ENCODE data around the gene RAB11A.

The RAB11A gene

DNA sequence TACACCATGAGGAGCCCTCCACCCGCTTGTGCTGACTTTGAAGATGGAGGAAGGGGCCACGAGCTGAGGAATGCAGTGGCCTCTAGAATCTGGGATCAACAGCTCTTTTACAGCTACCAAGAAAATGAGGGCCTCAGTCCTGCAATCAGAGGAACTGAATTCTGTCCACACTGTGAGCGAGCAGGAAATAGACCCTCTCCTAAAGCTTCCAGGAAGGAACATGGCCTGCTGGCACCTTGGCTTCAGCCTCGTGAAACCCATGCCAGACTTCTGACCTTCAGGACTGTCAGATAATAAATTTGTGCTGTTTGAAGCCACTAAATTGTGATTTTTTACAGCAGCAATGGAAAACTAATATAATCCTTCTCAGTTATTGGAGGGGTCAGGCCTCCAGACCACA lies 61.9 kb downstream of the RAB11A start:
- no peak for DNase-seq (ENCODE audit: low read depth)
- TF ChIP-seq, protein P1, sequence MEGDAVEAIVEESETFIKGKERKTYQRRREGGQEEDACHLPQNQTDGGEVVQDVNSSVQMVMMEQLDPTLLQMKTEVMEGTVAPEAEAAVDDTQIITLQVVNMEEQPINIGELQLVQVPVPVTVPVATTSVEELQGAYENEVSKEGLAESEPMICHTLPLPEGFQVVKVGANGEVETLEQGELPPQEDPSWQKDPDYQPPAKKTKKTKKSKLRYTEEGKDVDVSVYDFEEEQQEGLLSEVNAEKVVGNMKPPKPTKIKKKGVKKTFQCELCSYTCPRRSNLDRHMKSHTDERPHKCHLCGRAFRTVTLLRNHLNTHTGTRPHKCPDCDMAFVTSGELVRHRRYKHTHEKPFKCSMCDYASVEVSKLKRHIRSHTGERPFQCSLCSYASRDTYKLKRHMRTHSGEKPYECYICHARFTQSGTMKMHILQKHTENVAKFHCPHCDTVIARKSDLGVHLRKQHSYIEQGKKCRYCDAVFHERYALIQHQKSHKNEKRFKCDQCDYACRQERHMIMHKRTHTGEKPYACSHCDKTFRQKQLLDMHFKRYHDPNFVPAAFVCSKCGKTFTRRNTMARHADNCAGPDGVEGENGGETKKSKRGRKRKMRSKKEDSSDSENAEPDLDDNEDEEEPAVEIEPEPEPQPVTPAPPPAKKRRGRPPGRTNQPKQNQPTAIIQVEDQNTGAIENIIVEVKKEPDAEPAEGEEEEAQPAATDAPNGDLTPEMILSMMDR (IDR thresholded peaks at IDR 0.05; ENCODE audit: control insufficient read depth, insufficient read depth, low read depth, low read length, missing control alignments) = no peak
- no peak overlapping the region for H3K4me3 ChIP-seq (ENCODE audit: control insufficient read depth, low read depth, low read length)

DNA sequence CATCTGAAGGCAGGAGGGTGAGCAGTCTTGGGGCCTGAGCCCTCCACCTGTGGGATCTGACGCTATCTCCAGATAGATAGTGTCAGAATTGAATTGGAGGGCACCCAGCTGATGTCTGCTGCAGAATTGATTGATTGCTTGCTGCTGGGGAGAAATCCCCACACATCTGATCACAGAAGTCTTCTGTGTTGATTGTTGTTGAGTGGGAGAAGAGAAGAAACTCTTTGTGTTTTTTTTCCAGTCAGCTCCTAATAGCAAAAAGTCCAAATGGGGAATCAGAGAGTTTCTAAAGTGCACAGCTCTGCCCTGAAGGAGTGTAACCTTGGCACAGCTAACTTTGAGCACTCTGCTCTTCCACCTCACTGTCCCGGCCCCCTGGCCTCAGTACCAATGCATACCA lies 66.1 kb downstream of the RAB11A start:
- TF ChIP-seq, protein P1 (IDR thresholded peaks at IDR 0.05; ENCODE audit: control insufficient read depth, insufficient read depth, low read depth, low read length, missing control alignments) = no peak
- H3K4me3 ChIP-seq (ENCODE audit: control insufficient read depth, low read depth, low read length) = no peak overlapping the region
- no peak for DNase-seq (ENCODE audit: low read depth)

- no peak for DNase-seq (ENCODE audit: low read depth)
- TF ChIP-seq, protein P1 (IDR thresholded peaks at IDR 0.05; ENCODE audit: control insufficient read depth, insufficient read depth, low read depth, low read length, missing control alignments) = no peak
- no peak overlapping the region for H3K4me3 ChIP-seq (ENCODE audit: control insufficient read depth, low read depth, low read length)
Measured at GRCh38 chr15:65936282-65936681, 67.0 kb downstream of the RAB11A start.

- H3K4me3 ChIP-seq (ENCODE audit: control insufficient read depth, low read depth, low read length) = no peak overlapping the region
- DNase-seq (ENCODE audit: low read depth) = no peak
- TF ChIP-seq, protein P1 (IDR thresholded peaks at IDR 0.05; ENCODE audit: control insufficient read depth, insufficient read depth, low read depth, low read length, missing control alignments) = no peak
Measured at GRCh38 chr15:65937054-65937453, 67.8 kb downstream of the RAB11A start.

- no peak overlapping the region for H3K4me3 ChIP-seq (ENCODE audit: control insufficient read depth, low read depth, low read length)
- DNase-seq (ENCODE audit: low read depth) = no peak
- TF ChIP-seq, protein P1 (IDR thresholded peaks at IDR 0.05; ENCODE audit: control insufficient read depth, insufficient read depth, low read depth, low read length, missing control alignments) = no peak
Measured at GRCh38 chr15:65937476-65937875, 68.2 kb downstream of the RAB11A start.

GRCh38 chr15:65938604-65939003 lies 69.3 kb downstream of the RAB11A start:
- TF ChIP-seq, protein P1 (IDR thresholded peaks at IDR 0.05; ENCODE audit: control insufficient read depth, insufficient read depth, low read depth, low read length, missing control alignments) = no peak
- H3K4me3 ChIP-seq (ENCODE audit: control insufficient read depth, low read depth, low read length) = no peak overlapping the region
- no peak for DNase-seq (ENCODE audit: low read depth)
